Uterus (tissue), 4 donors: ENCODE measurements around the gene AGPAT4. TPM values are rescaled to one million over a fixed set of nuclear protein-coding genes. Genes with fewer than 3 reads are reported as not detected.
A peak's percentile ranks its signal among the peaks of the same experiment; 100 is the strongest.
"Not testable (repeated sequence)": the region's sequence is repeated elsewhere in the genome, so short reads cannot be mapped to it uniquely, and the experiment has no call there.

Source experiments
- DNase-seq, 2 donors: peaks; one replicate each; pipeline ENCODE4 v3.0.0-alpha.2; 2019 to 2020
- H3K27ac ChIP-seq, 2 donors: fragments of 200-600 bp; sonication (generic); 1 replicate in 1 of 2; 2 replicates in 1 of 2; pipeline ENCODE4 v1.5.1; 2016 to 2018
- H3K27me3 ChIP-seq, 2 donors: fragments of 200-600 bp; sonication (generic); one replicate each; pipeline ENCODE4 v1.5.1; 2018 to 2019; ENCODE audit warnings: control low read depth in 1 of 2
- H3K36me3 ChIP-seq, 2 donors: fragments of 200-600 bp; sonication (generic); one replicate each; pipeline ENCODE4 v1.5.1; 2019; ENCODE audit warnings: control low read depth in 1 of 2
- H3K4me1 ChIP-seq, 2 donors: fragments of 200-600 bp; sonication (generic); one replicate each; pipeline ENCODE4 v1.5.1; 2018 to 2019; ENCODE audit warnings: control low read depth in 1 of 2
- H3K4me3 ChIP-seq, 2 donors: fragments of 200-600 bp; sonication (generic); 1 replicate in 1 of 2; 2 replicates in 1 of 2; pipeline ENCODE4 v1.5.1; 2018 to 2019; ENCODE audit warnings: mild to moderate bottlenecking in 1 of 2
- H3K9me3 ChIP-seq, 2 donors: fragments of 200-600 bp; sonication (generic); one replicate each; pipeline ENCODE4 v1.5.1; 2019; ENCODE audit warnings: control low read depth in 1 of 2
- POLR2A ChIP-seq, 2 donors: fragments of 450-650 bp; IDR thresholded peaks; one replicate each; pipeline ENCODE4 v1.6.1; 2016; ENCODE audit warnings: antibody characterized with exemption in 2 of 2, mild to moderate bottlenecking in 1 of 2, moderate library complexity in 1 of 2
- intact Hi-C: fragments of 100-400 bp; cut with DNase I; formaldehyde crosslinking; loops from one replicate; pipeline ENCODE4 v1.15.1; 2023; ENCODE audit warnings: low total_unique reads
- total RNA-seq, 4 donors: library from RNA; depleted of rRNA in 3 of 4; stranded (reverse); fragments of >200 nt in 3 of 4; gene quantifications; one replicate each; pipeline versions ENCODE4 v1.1.0 to v1.2.4, GENCODE V29; 2014 to 2023
- TF ChIP-seq, protein P1 (sequence below), 4 experiments: fragments of 200-600 bp in 2 of 4; fragments of 450-650 bp in 2 of 4; sonication (generic) in 2 of 4; IDR thresholded peaks; one replicate each; pipeline ENCODE4 v1.5.1; 2016 to 2019; ENCODE audit warnings: antibody characterized with exemption in 4 of 4, mild to moderate bottlenecking in 2 of 4, moderate library complexity in 1 of 4
- donor health status: DM: yes; HTN: yes; CAD: no.

AGPAT4 gene
- total RNA-seq, 4 donors from 2014 or later, result 2.9 to 18.1 (median 15.1) TPM

- intact Hi-C loops, result no loop called here
- no peak for DNase-seq
- Histone ChIP-seq H3K27ac (peak overlapping the region; percentile 80 to 89), H3K4me3 (no peak overlapping the region), H3K36me3 (no peaks in the 10 kb centered on the region), H3K27me3 (no peaks in the 10 kb centered on the region), H3K4me1 (peaks cover 6 to 7% of the 10 kb centered on the region in 2 donors), H3K9me3 (no peaks in the 10 kb centered on the region)
- TF ChIP-seq, protein P1, sequence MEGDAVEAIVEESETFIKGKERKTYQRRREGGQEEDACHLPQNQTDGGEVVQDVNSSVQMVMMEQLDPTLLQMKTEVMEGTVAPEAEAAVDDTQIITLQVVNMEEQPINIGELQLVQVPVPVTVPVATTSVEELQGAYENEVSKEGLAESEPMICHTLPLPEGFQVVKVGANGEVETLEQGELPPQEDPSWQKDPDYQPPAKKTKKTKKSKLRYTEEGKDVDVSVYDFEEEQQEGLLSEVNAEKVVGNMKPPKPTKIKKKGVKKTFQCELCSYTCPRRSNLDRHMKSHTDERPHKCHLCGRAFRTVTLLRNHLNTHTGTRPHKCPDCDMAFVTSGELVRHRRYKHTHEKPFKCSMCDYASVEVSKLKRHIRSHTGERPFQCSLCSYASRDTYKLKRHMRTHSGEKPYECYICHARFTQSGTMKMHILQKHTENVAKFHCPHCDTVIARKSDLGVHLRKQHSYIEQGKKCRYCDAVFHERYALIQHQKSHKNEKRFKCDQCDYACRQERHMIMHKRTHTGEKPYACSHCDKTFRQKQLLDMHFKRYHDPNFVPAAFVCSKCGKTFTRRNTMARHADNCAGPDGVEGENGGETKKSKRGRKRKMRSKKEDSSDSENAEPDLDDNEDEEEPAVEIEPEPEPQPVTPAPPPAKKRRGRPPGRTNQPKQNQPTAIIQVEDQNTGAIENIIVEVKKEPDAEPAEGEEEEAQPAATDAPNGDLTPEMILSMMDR (IDR thresholded peaks at IDR 0.05), result no peak
- no peak for TF ChIP-seq POLR2A (IDR thresholded peaks at IDR 0.05)
Observed at GRCh38 chr6:161227004-161227960, 46.6 kb downstream of the AGPAT4 start.

DNA sequence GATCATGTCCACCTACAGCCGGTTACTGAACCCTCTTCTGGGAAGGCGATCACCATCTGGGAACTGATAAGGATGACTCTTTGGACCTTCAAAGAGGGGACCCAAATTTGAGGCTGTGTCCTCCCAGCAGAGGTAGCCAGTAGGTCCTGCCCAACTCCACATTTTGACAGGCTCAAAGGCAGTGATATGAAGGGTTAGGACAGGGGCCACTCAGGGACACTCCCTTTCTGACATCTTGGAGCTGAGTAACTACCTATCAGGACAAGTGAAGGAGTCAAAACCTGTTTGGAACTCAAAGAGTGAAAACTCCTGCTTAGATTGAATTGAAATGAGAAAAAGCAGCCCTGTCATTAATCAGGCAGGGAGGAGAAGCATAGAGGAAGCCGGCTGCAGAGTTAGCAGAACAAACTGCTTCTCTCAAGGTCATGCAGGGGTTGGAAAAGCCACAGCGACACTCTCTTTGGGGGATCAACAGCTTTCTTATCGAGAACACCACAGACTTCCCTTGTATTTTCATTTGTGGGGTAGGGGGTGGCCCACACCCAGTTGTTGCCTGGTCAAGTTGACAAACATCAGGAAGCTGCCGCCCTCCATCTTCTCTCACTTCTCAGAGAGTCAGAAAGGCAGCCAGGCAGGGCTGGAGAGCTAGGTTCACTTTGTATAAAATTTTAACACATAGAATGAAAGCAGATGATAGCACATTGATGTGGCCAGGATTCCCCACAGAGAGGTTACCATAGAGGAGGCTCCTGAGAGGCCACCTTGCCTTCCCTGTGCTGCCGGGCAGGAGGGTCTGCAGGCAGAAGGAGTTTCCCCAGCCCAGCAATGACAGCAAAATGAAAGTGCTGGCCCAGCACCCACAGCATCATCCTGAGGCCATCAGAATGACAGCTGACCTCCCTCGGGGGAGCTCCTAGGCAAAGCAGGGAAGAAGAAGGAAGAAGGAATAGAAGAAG, 47.6 kb downstream of the AGPAT4 start:
- H3K9me3 ChIP-seq, result no peaks in the 10 kb centered on the region
- DNase-seq, result no peak
- TF ChIP-seq POLR2A (IDR thresholded peaks at IDR 0.05), result no peak
- TF ChIP-seq, protein P1 (IDR thresholded peaks at IDR 0.05), result no peak
- intact Hi-C loops, result no loop called here
- no peaks in the 10 kb centered on the region for H3K36me3 ChIP-seq
- H3K4me1 ChIP-seq, result peaks cover 6 to 7% of the 10 kb centered on the region in 2 donors
- H3K27me3 ChIP-seq, result no peaks in the 10 kb centered on the region
- no peak overlapping the region for H3K4me3 ChIP-seq
- peak overlapping the region; percentile 80 to 89 for H3K27ac ChIP-seq

DNA sequence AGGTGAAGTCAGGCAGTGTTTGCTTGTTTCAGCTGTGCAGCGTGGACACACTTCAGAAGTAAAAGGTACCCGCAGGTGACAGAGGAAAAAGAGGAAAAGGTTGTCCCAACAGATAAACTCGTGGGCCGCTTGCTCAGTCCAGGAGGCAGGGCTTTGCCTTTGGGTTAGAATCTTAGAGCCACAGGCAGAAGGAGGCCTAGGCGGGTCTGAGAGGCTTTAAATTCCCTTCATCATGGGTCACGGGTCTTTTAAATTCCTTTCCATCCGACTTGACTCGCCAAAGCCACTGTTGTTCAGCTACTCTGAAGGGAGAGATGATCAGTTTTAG, 48.2 kb downstream of the AGPAT4 start:
- Histone ChIP-seq H3K4me3 (no peak overlapping the region), H3K27me3 (no peaks in the 10 kb centered on the region), H3K27ac (peak overlapping the region; percentile 80 to 89), H3K36me3 (no peaks in the 10 kb centered on the region), H3K9me3 (no peaks in the 10 kb centered on the region), H3K4me1 (peaks cover 6 to 7% of the 10 kb centered on the region in 2 donors)
- TF ChIP-seq, protein P1 (IDR thresholded peaks at IDR 0.05), result no peak
- TF ChIP-seq POLR2A (IDR thresholded peaks at IDR 0.05), result no peak
- intact Hi-C loops, result no loop called here
- no peak for DNase-seq

DNA sequence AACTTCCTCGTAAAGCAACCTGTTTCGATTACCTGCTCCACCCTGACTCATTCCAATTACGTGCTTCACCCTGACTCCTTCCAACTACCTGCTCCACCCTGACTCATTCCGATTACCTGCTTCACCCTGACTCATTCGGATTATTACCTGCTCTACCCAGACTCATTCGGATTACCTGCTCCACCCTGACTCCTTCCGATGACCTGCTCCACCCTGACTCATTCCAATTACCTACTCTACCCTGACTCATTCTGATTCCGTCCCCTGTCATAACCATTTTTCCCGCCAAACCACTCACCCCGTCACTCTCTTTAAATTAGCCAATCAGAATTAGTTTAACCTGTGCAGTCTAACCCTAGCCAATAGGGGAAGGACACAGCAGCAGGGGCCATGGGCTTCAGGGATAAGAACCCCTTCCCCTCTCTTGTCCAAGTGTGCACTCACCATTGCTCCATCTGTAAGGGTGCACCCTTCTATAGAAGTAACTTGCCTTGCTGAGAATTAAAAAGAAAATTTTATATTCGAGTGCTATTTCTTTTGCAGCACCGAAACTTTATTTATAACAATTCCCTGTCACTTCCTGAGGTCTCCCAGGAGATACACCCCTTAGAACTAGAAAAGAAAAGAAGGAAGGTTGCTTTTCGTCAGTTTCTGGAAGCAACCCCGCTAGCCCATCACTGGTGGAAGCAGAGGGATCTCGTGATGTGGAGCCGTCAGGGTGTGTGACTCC, 48.7 kb downstream of the AGPAT4 start:
- intact Hi-C loops, result not testable (repeated sequence)

DNA sequence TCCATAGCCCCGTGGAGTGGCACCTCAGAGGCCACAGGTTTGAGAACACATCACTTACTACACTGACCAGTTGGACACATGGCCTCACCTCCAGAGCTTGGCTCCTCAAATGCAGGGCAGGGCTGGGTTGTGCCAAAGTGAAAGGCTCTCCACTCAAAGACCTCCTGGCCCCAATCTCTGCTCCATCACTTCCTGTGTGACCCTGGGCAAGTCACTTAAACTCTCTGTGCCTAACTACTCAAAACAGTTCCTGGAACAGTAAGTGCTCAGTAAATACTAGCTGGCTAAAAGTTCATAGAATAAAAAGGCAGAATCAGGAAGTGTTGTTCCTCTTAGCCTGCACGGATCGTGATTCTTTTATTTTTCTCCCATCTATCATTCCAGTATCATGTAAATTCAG, 50.2 kb downstream of the AGPAT4 start:
- no peak overlapping the region for H3K27ac ChIP-seq
- no peaks in the 10 kb centered on the region for H3K9me3 ChIP-seq
- TF ChIP-seq POLR2A (IDR thresholded peaks at IDR 0.05), result no peak
- TF ChIP-seq, protein P1 (IDR thresholded peaks at IDR 0.05), result no peak
- no peak for DNase-seq
- H3K27me3 ChIP-seq, result no peaks in the 10 kb centered on the region
- intact Hi-C loops, result no loop called here
- H3K4me1 ChIP-seq, result peaks cover 6 to 7% of the 10 kb centered on the region in 2 donors
- H3K4me3 ChIP-seq, result no peak overlapping the region
- no peaks in the 10 kb centered on the region for H3K36me3 ChIP-seq

More for the DNA sequence above, 48.7 kb downstream of the AGPAT4 start:
- H3K36me3 ChIP-seq, H3K4me1 ChIP-seq, H3K27me3 ChIP-seq, H3K4me3 ChIP-seq, DNase-seq, H3K9me3 ChIP-seq: not testable (repeated sequence)
- peak overlapping the region; percentile 80 to 89 for H3K27ac ChIP-seq
